H1 (cell line): Measurements from ENCODE around the gene MIER3. TPM values are rescaled to one million over a fixed set of nuclear protein-coding genes. Genes with fewer than 3 reads are reported as not detected.

Source experiments
- ASH2L ChIP-seq: fragments of 200-600, 300-600 bp; sonication (generic); IDR thresholded peaks from one replicate; pipeline ENCODE4 v1.7.1; 2017; ENCODE audit warnings: low read length
- BRCA1 ChIP-seq: IDR thresholded peaks from 2 replicates; pipeline ENCODE4 v1.6.1; 2012; ENCODE audit warnings: low read depth, low read length, improper control_type of control experiment
- SIX5 ChIP-seq: IDR thresholded peaks from 2 replicates; pipeline ENCODE4 v1.6.1; 2011; ENCODE audit warnings: mild to moderate bottlenecking, low read depth, low read length
- YY1 ChIP-seq: IDR thresholded peaks from 2 replicates; pipeline ENCODE4 v1.6.1; 2011; ENCODE audit warnings: low read depth, mild to moderate bottlenecking, low read length
- polyA plus RNA-seq, 7 experiments: library from polyadenylated mRNA; depleted of rRNA in 3 of 7; stranded (reverse) in 5 of 7; unstranded in 2 of 7; fragments of >200 nt in 5 of 7; fragments of 200-250 nt in 2 of 7; gene quantifications; 1 replicate in 5 of 7; 2 replicates in 1 of 7; 4 replicates in 1 of 7; pipeline versions ENCODE4 v1.2.1 to v1.2.3, GENCODE V29; 2011 to 2013; ENCODE audit warnings: missing spikeins in 2 of 7, mixed read lengths in 2 of 7
- total RNA-seq: library from RNA; stranded (reverse); fragmentation: NEBNext Ultra II Directional; extraction: Animal tissue kit (Norgen Biotek cat#: 25700); gene quantifications from 2 replicates; pipeline ENCODE4 v1.2.1, GENCODE V29; 2021
- TF ChIP-seq, protein P1 (sequence below): fragments of 300-600 bp; sonication (generic); IDR thresholded peaks from 2 replicates; pipeline ENCODE4 v1.7.1; 2012; ENCODE audit warnings: low read length, moderate library complexity, mild to moderate bottlenecking, inconsistent platforms; ENCODE audit not compliant: insufficient replicate concordance

The MIER3 gene
- total and polyA plus RNA-seq, 2 of the 8 experiments (the other 6 are each of a cell fraction or from before 2014, with no cell fraction given), result 9.6 to 33.3 TPM

DNA sequence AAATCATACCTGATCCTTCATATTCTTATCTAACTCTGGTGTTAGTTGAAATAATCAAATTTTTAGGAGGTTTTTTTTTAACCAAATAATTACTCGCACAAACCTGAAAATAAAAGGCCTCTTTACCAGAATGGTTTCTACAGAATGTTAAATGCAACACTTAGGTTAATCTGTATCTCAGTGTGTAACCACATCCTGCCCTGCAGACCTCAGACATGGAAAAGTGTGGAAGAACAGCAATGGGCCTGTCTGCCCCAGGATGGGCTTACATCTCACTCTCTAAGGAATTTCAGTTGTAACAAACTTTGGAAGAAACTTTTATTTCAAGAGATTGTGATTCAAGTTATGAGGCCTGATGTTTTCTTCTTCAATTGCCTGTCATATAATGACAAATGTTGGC lies 32.5 kb upstream of the MIER3 start (continued):
- TF ChIP-seq, protein P1, sequence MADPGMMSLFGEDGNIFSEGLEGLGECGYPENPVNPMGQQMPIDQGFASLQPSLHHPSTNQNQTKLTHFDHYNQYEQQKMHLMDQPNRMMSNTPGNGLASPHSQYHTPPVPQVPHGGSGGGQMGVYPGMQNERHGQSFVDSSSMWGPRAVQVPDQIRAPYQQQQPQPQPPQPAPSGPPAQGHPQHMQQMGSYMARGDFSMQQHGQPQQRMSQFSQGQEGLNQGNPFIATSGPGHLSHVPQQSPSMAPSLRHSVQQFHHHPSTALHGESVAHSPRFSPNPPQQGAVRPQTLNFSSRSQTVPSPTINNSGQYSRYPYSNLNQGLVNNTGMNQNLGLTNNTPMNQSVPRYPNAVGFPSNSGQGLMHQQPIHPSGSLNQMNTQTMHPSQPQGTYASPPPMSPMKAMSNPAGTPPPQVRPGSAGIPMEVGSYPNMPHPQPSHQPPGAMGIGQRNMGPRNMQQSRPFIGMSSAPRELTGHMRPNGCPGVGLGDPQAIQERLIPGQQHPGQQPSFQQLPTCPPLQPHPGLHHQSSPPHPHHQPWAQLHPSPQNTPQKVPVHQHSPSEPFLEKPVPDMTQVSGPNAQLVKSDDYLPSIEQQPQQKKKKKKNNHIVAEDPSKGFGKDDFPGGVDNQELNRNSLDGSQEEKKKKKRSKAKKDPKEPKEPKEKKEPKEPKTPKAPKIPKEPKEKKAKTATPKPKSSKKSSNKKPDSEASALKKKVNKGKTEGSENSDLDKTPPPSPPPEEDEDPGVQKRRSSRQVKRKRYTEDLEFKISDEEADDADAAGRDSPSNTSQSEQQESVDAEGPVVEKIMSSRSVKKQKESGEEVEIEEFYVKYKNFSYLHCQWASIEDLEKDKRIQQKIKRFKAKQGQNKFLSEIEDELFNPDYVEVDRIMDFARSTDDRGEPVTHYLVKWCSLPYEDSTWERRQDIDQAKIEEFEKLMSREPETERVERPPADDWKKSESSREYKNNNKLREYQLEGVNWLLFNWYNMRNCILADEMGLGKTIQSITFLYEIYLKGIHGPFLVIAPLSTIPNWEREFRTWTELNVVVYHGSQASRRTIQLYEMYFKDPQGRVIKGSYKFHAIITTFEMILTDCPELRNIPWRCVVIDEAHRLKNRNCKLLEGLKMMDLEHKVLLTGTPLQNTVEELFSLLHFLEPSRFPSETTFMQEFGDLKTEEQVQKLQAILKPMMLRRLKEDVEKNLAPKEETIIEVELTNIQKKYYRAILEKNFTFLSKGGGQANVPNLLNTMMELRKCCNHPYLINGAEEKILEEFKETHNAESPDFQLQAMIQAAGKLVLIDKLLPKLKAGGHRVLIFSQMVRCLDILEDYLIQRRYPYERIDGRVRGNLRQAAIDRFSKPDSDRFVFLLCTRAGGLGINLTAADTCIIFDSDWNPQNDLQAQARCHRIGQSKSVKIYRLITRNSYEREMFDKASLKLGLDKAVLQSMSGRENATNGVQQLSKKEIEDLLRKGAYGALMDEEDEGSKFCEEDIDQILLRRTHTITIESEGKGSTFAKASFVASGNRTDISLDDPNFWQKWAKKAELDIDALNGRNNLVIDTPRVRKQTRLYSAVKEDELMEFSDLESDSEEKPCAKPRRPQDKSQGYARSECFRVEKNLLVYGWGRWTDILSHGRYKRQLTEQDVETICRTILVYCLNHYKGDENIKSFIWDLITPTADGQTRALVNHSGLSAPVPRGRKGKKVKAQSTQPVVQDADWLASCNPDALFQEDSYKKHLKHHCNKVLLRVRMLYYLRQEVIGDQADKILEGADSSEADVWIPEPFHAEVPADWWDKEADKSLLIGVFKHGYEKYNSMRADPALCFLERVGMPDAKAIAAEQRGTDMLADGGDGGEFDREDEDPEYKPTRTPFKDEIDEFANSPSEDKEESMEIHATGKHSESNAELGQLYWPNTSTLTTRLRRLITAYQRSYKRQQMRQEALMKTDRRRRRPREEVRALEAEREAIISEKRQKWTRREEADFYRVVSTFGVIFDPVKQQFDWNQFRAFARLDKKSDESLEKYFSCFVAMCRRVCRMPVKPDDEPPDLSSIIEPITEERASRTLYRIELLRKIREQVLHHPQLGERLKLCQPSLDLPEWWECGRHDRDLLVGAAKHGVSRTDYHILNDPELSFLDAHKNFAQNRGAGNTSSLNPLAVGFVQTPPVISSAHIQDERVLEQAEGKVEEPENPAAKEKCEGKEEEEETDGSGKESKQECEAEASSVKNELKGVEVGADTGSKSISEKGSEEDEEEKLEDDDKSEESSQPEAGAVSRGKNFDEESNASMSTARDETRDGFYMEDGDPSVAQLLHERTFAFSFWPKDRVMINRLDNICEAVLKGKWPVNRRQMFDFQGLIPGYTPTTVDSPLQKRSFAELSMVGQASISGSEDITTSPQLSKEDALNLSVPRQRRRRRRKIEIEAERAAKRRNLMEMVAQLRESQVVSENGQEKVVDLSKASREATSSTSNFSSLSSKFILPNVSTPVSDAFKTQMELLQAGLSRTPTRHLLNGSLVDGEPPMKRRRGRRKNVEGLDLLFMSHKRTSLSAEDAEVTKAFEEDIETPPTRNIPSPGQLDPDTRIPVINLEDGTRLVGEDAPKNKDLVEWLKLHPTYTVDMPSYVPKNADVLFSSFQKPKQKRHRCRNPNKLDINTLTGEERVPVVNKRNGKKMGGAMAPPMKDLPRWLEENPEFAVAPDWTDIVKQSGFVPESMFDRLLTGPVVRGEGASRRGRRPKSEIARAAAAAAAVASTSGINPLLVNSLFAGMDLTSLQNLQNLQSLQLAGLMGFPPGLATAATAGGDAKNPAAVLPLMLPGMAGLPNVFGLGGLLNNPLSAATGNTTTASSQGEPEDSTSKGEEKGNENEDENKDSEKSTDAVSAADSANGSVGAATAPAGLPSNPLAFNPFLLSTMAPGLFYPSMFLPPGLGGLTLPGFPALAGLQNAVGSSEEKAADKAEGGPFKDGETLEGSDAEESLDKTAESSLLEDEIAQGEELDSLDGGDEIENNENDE, result no peak
- TF ChIP-seq YY1 (no peak), BRCA1 (no peak), SIX5 (no peak), ASH2L (no peak)
